GM21619 (cell line): ENCODE measurements around the gene WDFY4.

Experiments used
- ATAC-seq: cut with Tn5 transposase; IDR thresholded peaks from one replicate; pipeline ENCODE4 v1.9.1; 2021; ENCODE audit not compliant: unreplicated experiment

The WDFY4 gene

DNA sequence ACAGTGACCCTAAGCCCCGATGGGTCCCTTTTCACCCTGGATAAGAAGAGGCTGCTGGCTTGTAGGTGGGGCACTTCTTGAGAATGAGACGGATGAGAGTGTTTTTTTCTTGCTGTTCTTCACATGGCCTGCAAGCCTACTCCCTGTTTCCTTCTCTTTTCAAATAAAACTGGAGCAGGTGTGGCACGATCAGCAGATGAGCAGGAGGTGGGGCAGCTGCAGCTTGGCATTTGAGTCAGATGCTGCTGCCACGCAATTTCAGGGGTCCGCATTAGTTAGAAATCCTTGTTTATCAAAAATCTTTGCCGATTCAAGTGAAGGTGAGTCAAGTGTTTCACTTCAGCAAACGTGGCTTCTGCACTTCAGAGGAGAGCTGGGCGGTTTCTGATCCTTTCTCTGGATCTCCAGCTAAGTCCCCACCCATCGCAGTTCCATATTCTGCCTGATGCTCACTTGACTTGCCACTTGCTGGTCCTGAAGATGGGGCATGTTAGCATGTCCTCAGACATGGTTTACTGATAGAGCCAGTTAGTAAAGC, 20.8 kb downstream of the WDFY4 start:
- ATAC-seq, result no peak

DNA sequence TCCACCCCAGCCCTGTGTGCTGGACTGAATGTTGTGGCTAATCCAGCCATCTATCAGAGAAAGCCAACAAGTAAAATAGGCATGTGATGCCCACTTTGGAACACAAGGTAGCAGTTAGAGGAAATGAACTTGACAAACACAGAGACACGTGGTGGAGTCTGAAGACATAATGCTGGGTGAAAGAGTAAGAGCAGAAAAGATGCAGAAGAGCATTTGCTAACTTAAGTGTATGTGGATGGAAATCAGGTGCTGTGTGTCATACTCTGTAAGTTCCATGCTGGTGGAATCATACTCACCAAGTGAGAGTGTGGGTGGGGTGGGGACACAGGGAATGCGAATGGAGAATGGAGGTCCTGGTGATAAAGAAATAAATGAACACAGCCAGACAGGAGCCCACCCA, 22.8 kb downstream of the WDFY4 start:
- ATAC-seq, result no peak

DNA sequence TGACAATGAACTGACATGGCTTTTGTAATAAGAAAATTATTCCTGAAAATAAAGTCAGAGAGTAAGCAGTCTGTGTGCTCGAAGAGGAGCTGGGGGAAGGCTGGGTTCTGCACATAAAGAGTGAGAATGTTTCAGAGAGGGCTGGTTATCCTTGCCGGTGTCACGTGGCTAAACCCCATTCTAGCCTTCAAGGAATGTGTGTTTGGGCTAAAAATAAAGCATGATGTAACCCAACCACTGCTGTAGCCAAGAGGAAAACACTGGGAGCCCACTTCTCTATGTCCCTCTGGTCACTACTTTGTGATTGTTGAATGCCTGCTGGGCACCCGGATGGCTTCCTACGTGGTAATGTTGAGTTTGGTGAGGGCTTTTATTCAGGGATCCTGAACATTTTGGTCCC, 23.5 kb downstream of the WDFY4 start:
- no peak for ATAC-seq

DNA sequence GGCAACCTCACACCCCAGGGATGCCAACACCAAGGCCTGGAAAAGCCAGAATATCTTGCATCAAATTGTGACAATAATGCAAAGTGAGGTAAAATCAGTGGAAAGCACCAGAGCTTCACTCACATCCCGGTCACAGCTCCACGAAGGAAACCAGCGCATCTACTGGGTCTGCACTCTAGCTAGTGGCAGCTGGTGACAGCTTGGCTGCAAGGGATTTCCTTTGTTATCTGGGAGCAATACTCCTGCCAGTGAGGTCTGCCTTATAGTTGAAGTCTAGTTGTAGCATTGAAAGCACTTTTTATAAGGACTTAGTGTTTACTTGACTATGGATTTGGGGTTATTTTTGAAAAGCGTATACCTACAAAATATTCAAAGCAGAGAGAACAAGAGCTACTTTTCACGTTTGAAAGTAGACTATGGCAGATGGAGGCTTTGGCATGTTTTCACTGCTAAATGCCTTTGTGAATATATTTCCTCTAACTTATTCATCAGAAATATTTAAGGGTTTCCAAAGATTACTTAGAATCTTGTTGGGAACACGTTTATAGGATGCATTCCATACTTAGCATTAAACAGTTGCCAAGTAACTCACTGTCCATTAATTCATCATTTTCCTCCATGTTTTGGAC, 26.1 kb downstream of the WDFY4 start:
- no peak for ATAC-seq

DNA sequence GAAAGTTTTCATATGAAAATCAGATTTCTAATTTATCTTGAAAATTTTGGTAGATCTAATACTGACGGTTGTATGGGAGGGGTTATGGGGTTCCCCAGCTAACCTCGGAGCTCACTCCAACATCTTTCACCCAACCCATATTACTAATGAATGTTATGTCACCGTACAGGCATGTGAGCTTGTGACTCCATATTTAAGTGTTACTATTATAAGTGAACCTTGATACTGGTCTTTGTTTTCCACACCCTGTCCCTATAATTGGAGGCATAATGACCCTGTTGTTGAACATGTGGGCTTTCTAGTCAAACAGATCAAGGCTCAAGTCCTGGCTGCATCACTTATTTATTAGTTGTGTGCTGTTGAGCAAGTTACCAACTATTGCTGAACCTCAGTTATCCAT, 27.2 kb downstream of the WDFY4 start:
- no peak for ATAC-seq

DNA sequence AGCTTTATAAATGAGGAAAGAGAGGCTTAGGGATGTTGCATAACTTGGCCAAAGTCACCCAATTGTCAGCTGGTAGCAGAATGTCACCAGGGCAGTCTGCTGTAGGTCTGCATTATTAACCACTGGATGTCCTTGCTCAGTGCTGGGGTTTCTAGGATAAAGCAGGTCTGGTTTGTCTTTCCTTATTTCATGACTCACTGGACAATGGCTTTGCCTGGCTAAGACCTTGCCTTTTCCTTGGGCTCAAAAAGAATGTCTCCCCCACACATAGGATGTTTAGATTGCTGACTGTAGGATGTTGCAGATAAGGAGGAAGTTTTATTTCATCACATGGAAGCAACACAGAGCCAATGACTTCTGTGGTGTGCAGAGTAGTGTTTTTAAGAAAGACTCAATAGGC, 29.4 kb downstream of the WDFY4 start:
- ATAC-seq, result no peak

DNA sequence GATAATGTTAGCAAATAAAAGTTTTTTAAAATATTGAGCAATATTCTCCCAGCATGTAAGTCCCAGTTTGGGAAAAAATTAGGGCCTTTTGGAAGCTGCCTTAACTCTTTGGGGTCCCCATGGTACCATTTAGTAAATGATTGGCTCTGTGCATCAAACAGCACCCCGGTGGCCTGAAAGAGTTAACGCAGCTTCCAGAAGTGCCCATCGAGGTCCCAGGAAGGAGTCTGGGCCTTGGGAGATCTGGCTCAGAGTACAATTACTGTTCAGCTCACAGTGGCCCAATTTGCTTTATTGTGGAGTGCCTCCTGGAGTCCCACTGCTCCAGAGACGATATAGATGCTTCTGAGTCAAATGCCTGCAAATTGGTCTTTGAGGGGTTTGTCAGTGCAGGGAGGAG, 31.7 kb downstream of the WDFY4 start:
- ATAC-seq, result no peak

DNA sequence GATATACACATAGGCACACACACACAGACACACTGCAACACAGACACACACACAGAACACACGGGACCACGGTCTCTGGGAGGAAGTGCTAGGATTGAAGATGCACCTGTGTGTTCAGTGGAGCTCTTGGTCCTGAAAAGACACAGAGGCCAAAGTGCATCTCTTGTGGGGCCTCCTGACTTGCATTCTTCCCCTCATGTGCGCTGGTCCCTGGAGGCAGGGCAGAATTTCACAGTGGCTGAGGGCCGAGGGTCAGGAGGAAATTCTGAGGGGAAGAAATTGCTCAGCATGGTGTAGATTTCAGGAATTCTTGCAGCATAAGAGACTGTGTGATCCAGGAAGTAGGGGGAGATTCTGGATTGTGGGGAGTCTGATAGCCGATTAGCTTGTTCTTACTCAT, 35.9 kb downstream of the WDFY4 start:
- ATAC-seq, result no peak

DNA sequence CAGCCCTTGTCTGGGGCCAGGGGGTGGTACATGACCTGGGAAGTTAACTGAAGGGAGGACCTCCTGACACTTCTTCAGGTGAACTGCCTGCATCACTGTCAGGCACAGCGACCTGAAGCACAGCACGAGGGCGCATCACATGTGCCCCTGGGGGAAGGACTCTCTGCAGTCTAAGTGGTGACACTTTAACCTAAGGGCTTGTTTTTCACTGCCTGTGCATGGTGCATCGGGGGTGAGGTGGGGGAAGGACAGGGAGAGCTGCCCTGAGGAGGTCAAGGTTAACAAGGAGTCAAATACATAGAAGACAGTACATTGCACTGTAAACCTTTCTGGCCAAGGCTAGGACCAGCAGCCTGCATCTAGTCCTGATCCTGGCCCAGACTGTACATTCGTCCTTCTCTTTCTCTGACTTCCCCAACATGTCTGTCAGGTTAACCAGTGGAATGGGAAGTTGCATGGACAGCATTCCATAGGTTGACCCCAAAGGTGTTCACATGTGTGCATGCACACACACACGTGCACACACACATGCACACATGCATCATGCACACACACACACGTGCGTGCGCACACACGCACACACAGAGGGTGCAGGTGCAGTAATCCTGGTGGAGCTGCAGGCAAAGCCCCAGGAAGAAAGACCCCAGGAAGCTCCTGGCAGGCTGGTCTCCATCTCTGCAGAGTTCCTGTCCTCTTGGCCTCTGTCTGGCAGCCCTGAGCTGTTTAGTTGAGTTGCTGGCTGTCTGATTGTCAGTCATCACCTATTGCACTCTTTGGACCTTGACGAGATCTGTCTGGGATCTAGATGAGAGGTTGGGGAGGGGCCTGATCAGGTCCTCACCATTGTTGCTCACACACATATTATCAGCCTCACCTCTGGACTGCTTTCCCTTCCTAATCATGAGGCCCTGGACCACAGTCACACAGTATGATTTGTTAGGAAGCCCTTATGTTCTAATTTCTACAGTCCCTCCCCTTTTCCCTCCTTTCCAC, 37.8 kb downstream of the WDFY4 start:
- no peak for ATAC-seq

DNA sequence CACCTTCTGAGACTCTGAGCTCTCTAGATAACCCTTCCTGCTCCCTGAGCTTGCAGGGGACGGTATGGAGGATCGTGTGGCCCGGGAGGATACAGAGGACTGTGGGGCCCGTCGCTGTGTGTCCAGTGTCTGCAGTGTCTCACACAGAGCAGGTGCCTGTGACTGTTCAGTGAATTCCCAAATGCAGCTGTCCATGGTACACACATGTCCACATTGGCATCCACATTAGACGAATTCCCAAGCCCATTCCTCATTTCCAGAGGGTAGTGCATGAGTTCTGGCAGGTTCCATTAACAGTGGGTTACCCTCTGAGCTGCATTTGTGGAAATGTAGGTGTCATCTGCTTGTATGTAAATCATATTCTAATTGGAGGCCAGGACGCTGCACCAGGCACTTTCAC, 39.5 kb downstream of the WDFY4 start:
- no peak for ATAC-seq

DNA sequence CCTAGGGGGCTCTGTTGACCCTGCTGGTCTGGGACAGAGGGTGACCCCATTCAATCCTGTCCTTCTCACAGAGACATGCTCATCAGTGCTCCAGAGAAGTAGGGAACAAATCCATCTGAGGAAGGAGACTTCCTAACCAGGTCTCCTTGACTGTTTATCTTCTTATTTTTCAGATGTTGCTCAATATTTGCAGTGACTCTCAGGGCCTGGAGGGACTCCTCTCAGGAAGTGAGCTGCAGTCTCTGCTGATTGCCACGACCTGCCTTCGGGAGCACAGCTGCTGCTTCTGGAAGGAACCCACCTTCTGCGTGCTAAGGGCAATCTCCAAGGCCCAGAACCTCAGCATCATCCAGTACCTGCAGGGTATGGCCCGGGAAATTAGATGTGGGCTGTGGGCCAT, 41.0 kb downstream of the WDFY4 start:
- ATAC-seq, result no peak

DNA sequence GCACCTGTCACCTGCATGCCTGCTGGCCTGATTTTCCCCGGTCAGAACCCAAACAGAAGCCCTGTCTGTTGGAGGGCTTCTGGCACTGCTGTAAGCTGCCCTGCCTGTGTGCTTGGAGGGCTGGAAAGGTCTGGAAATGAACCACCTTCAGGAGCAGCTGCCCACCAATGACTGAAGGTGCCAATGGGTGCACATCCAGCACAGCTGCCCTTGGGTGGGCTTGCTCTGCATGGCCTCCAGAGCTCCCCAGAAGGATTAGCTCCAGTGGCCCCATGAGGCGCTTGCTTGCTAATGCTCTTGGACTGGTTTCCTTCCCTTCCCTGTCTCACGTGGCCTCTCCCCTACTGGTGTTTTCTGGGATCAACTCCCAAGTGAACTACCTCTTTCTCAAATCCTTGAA, 43.2 kb downstream of the WDFY4 start:
- no peak for ATAC-seq

DNA sequence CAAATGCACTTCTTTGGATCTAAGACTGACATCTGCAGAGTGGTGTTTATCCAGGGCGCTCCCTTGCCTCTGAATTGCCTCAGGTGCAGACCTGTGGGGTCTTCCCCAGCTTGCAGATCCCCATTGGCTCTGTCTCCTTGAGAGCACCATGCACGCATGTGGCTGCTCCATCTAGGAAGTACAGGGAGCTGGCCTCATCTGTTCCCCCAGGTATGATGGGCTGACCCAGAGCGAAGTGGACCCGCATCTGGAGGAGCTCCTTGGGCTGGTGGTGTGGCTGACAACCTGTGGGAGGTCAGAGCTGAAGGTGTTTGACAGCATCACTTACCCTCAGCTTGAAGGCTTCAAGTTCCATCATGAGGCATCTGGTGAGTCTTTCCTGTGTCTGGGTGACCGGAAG, 44.5 kb downstream of the WDFY4 start:
- no peak for ATAC-seq

DNA sequence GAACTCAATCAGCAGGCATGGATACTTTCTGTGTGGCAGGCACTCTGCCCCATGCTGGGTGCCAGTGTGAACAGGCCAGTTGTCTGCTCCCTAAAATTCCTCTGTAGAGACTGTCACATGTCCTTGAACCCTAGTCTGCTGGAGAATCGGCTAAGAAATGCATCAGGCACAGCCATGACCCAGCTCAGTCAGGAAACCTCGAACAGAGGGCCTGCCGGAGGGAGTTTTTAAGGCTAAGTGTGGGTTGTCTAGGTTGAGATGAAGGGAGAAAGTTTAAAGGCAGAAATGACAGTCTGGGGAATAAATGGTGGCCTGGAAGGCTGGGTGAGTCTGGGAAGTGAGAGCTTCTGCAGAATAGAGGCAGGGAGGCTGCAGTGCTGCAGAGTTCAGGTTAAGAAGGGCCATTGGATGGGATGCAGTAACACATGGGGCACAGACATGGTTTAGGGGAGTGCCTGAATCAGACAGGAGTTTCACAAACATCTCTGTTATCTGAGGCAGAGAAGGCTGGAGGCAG, 45.3 kb downstream of the WDFY4 start:
- ATAC-seq, result no peak

DNA sequence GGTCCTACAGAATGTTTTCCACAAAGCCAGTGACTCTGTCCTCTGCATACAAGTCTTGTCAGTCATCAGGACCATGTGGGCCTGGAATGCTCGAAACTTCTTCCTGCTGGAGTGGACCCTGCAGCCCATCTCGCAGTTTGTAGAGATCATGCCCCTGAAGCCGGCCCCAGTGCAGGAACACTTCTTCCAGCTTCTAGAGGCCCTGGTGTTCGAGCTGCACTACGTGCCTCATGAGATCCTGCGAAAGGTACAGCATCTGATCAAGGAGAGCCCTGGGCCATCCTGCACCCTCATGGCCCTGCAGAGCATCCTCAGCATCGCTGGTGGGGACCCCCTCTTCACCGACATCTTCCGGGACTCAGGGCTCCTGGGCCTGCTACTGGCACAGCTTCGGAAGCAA, 46.5 kb downstream of the WDFY4 start:
- ATAC-seq, result no peak

DNA sequence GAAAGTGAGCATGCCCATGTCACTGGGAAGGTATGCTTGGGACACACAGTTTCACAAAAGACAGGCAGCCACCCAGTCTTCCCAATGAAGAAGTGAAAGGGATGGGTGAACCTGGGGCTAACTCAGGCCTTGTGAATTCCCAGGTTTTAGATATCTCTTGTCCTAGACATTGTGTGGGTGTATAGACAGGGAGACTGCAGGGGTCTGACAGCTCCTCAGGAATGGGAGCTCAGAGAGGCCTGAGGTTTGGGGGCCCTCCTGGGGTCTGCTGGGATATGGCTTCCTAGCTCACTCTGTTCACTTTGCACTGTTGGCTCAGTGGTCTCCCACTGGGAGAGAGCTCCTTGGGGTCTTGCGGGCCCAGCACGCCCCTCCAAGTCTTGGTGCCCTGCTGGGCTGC, 47.0 kb downstream of the WDFY4 start:
- ATAC-seq, result no peak

DNA sequence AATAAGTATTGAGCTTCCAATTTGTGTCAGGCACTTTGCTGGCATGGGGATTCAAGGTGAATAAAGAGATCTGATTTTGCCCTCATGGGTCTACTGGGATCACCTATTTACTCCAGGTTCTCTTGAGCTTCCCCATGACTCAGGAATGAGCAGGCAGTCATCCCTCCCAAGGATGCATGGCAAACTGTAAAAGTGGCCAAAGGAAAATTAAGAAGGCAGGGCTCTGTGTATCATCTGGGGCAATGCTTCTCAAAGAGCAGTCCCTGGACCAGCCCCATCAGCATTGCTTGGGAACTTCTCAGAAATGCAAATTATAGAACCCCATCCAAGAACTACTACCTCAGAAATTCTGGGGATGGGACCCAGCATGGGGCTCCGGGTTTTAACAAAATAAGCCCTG, 48.7 kb downstream of the WDFY4 start:
- ATAC-seq, result no peak

DNA sequence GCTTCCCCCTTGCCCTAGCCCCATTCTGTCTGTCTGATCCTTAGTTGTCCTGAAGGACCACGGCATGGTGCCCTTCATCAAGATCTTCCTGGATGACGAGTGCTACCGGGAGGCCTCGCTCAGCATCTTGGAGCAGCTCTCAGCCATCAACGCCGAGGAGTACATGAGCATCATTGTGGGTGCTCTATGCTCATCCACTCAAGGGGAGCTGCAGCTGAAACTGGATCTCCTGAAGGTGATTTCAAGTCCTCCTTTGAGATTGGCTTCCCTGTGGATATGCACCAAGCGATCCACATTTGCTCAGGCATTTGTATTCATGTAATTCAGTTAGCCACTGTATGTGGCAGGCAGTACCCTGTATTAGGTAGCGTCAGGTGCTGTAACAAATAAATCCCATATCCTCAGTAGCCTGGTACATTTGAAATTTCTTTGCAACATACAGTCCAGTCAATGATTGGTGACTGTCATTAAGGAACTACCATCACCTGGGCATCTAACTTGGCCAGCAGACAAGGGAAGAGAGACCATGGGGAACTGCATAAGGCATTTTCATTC, 51.2 kb downstream of the WDFY4 start:
- ATAC-seq, result no peak

DNA sequence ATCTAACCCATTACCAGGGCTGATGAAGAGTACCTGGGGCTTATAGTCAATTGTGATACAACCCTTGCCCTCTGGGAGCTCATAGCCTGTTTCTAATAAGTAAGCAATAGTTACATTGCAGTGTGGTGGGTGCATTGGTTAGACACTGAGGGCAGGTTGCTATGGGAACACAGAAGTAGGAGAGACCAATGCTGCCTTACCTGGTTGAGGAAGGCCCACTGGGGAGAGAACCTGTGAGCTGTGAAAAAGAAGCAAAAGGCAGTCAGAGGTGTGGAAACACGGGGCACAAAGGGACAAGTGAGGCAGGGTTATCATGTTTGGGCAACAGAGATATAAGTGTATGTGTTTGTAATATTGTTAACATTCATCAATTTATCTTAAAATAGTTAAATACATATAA, 51.9 kb downstream of the WDFY4 start:
- ATAC-seq, result no peak

DNA sequence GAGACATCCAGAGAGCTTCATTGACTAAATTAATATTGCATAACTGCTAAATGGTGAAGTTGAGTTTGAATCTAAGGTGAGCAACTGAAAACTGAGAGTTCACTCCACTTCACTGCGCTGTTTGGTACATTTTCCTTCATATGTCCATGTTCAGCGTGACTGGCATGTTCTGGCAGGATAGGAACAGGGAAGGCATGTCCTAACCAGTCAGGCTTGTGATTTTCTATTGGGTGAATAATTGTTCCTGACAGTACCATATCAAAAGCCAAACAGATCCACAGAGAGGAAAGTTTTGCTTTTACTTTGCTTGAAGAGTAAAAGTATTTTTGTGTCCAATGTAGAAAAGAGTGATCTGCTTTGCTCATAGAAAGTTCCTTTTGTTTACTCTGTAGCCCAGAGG, 53.2 kb downstream of the WDFY4 start:
- no peak for ATAC-seq

DNA sequence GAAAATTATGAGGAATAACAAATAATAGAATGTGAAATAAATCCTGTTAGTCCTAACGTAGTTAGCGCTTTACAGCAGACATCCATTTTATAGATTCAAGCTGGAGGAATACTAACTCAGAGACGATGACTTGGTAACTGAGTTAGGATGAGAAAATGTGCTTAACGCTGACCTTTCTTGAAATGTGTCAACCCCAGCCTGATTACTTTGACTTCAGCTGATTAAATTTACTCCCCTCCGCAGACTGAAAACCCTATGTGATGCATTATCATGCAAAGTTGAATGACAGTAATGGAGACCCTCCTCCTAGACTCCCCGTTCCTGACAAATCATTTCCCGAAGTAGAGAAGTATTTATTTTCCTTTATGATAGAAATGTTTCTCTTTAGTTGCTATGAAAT, 54.5 kb downstream of the WDFY4 start:
- ATAC-seq, result no peak
